Muscle of arm (tissue), 12 donors: ENCODE measurements around the gene TXNDC16. TPM values are rescaled to one million over a fixed set of nuclear protein-coding genes. Genes with fewer than 3 reads are reported as not detected.

ENCODE experiments used
- DNase-seq: peaks from one replicate; pipeline ENCODE4 v3.0.0-alpha.2; 2013
- polyA plus RNA-seq, 12 donors: library from polyadenylated mRNA; unstranded; fragments of 120-200 nt; gene quantifications; one replicate each; pipeline ENCODE4 v1.2.1, GENCODE V29; 2013; ENCODE audit not compliant: insufficient read length in 12 of 12

Gene TXNDC16
- polyA plus RNA-seq, 12 donors: 6.3 to 9.7 (median 7.1) TPM; not detected in 1

DNA sequence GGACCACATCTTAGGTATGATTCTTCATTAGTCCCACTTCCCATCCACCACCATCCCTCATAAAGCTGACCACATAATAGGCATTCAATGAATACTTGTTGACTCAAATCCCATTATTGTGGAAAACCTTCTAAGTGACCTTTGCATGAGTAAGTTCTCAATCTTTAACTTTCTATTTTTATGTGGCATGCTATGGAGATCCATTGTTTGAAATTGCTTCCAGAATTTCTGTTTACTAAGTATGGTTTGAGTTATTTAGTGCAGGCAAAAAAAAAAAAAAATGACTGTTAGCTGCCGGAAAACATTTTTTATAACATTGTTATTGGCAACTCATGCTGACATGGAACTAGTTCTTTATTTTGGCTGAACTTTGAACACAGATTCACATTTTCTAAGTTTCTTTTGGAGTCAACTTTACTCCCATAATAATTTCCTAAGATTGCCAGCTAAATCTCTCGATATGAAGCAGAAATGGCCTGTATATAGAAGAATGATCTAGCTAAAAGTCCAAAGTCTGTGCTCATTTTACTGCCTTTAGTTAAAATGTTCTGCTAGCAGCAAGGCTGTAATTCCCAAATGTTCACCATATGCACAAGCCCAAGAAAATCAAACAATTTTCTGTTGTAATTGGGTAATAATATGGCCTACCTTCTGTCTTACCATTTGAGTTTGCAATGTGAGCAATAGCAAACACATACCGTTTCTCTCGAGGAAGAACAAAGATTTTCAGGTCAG, 160.3 kb downstream of the TXNDC16 start:
- DNase-seq: peak; percentile 45

Other genes starting within 250 kb of the TXNDC16 start
- 1 to 10 TPM in 2 of 12 donors, under 1 TPM in 8, not detected in 2; 0.37 to 1.6 (median 0.87) TPM for gene PTGER2, start 238.2 kb downstream of the TXNDC16 start, polyA plus RNA-seq
- 1 to 10 TPM in 11 of 12 donors, not detected in 1; 3.6 to 6.1 (median 5.0) TPM for gene GPR137C, start 331 bp upstream of the TXNDC16 start, polyA plus RNA-seq
- 10 to 100 TPM in 11 of 12 donors, not detected in 1; 10.5 to 24.8 (median 19.4) TPM for gene ERO1A, start 143.1 kb upstream of the TXNDC16 start, polyA plus RNA-seq
- 100 to 1,000 TPM in 7 of 12 donors, 10 to 100 TPM in 4, not detected in 1; 66.7 to 134 (median 107) TPM for gene PSMC6, start 154.7 kb upstream of the TXNDC16 start, polyA plus RNA-seq
- 10 to 100 TPM in 11 of 12 donors, not detected in 1; 10.4 to 18.1 (median 16.1) TPM for gene STYX, start 177.7 kb upstream of the TXNDC16 start, polyA plus RNA-seq
- gene GNPNAT1, start 239.1 kb upstream of the TXNDC16 start, polyA plus RNA-seq: 10 to 100 TPM in 11 of 12 donors, not detected in 1; 11.6 to 21.2 (median 16.9) TPM